Activated CD4-positive, CD25-positive, alpha-beta regulatory T cell treated with anti-CD3 and anti-CD28 coated beads, Interleukin-2, amount 50 U/mL, for 16 hours (primary cell): ENCODE results near the gene STRC.
"Not testable (repeated sequence)": the region's sequence is repeated elsewhere in the genome, so short reads cannot be mapped to it uniquely, and the experiment has no call there.

Experiments used
- DNase-seq: peaks from one replicate; pipeline ENCODE4 v3.0.0-alpha.2; 2020; ENCODE audit warnings: low read depth, low spot score

Gene STRC

DNA sequence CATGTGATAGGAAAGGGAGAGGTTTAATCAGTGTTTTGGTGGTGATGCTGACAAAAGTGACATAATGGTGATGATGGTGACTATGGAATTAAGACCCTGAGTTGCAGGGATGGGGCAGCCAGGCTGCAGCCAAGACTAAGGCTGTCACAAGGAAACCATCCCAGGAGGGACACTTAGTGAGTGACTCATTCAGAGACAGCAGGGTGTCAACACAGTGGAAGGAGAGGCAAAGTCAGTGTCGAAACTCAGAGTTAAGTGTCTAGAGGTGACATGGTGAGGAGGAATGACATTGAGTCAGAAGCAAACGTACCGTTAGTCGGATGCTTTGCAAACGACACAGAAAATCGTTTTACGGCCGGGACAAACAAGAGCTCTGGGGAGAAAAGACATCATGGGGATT is 54.8 kb downstream of the STRC start:
- not testable (repeated sequence) for DNase-seq

DNA sequence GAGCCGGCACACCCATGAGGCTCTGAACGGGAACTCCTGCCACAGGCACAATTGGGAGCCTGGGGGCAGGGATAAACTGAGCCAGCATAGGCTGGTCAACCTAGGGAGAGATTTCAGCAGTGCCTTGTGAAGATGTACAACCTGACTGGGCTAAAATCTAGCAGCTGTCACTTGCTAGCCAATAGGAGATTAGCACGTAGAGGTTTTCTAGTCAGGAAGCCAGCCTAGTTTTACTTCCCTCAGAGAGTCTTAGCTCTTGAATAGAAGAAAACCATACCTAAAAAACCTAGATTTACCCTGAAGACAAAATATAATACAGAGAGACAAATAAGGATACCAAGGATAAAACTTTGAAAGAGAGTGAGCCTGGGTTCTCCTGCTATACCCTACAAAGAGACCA is 55.8 kb downstream of the STRC start:
- DNase-seq: not testable (repeated sequence)

DNA sequence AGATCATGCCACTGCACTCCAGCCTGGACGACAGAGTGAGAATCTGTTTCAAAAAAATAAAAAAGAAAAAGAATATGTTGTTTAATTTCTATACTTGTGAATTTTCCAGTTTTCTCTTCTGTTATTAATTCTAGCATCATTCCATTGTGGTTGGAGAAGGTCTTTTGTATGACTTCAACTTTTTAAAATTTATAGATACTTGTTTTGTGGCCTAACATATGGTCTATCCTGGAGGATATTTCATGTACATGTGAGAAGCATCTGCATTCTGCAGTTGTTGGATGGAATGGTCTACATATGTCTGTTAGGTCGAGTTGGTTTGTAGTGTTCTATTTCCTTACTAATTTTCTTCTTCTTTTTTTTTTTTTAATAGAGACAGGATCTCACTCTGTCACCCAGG is 65.6 kb downstream of the STRC start:
- no peak for DNase-seq

DNA sequence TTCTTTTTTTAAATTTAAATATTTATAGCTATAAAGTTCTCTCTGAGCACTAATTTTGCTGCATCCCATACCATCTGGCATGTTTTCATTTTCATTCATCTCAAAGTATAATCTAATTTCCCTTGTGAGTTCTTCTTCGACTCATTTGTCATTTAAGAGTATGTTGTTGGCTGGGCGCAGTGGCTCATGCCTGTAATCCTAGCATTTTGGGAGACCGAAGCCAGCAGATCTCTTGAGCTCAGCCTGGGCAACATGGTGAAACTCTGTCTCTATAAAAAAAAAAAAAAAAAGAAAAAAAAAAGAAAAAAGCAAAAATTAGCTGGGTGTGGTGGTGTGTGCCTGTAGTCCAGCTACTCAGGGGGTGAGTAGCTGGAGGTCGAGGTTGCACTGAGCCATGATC is 66.3 kb downstream of the STRC start:
- no peak for DNase-seq

DNA sequence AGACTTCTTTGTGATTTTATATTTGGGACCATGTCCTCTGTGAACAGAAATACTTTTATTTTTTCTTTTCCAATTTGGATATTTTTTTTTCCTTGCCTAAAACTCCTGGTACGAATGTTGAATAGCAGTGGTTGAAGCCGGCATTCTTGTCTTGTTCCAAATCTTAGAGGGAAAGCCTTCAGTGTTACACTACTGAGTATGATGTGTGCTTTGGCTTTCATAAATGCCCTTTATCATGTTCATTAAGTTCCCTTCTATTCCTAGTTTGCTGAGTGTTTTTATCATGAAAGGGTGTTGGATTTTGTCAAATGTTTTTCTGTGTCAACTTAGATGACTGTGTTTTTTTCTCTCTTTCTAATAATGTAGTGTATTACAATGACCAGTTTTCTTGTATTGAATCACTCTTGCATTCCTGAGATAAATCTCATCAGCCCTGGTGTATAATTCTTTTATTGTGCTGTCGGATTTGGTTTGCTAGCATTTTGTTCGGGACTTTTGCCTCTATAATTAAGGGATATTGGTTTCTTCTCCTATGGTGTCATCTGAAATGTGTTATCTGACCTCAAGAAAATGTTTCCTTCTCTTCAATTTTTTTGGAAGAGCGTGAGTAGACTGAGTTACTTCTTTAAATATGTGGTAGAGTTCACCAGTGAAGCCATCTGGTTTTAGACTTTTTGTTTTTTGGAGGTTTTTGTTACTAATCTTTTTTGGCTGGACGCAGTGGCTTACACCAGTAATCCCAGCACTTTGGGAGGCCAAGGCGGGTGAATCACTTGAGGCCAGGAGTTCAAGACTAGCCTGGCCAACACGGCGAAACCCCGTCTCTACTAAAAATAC is 67.9 kb downstream of the STRC start:
- DNase-seq: no peak
